GM12878 (cell line): ENCODE data around the gene SHPK. TPM values are rescaled to one million over a fixed set of nuclear protein-coding genes. Genes with fewer than 3 reads are reported as not detected.

Source experiments
- ATAC-seq: fragments of 200-7000 bp; cut with Tn5 transposase; 3 replicates; pipeline ENCODE4 v1.9.1; 2020; ENCODE audit warnings: mild to moderate bottlenecking, moderate library complexity
- BruUV-seq: library from RNA; stranded (reverse); fragments of 400-500 nt; replicated peaks from 2 replicates; lab custom pipeline; 2021; lab: Mats Ljungman, UMichigan
- CTCF ChIA-PET: fragments of 300-600 bp; sonication (Branson Sonifier 250); formaldehyde crosslinking; extraction: SDS; loops from one replicate; lab custom pipeline; 2021; ENCODE audit warnings: inconsistent platforms; lab: Yijun Ruan, JAX
- POLR2A ChIA-PET: fragments of 350-600 bp; formaldehyde crosslinking; extraction: SDS; loops from one replicate; lab custom pipeline; 2021; ENCODE audit warnings: inconsistent platforms; lab: Charles Lee
- RAD21 ChIA-PET: fragments of 300-600 bp; sonication (Branson Sonifier 250); formaldehyde crosslinking; loops from one replicate; lab custom pipeline; 2023; ENCODE audit warnings: antibody characterized with exemption; ENCODE audit not compliant: unreplicated experiment; lab: Charles Lee
- SMC1A ChIA-PET: fragments of 300-600 bp; sonication (Branson Sonifier 250); formaldehyde crosslinking; loops from one replicate; lab custom pipeline; 2023; ENCODE audit not compliant: unreplicated experiment, uncharacterized antibody; lab: Charles Lee
- DNase-seq: peaks from one replicate; pipeline ENCODE4 v3.0.0-alpha.2; 2011; ENCODE audit warnings: low read depth, low spot score
- FAIRE-seq: peaks from 3 replicates; lab custom pipeline; 2011; peaks lifted over from hg19 to GRCh38; lab: Jason Lieb, UNC
- H2AFZ ChIP-seq: 2 replicates; pipeline ENCODE4 v1.6.0; 2011; ENCODE audit warnings: low read depth, low read length, control low read depth; ENCODE audit not compliant: control insufficient read depth
- H3K27ac ChIP-seq: 2 replicates; pipeline ENCODE4 v1.5.1; 2011; ENCODE audit warnings: control low read depth; ENCODE audit not compliant: control insufficient read depth, insufficient read depth
- H3K27me3 ChIP-seq, 2 experiments: replicated peaks in 1 of 2; 2 replicates each; pipeline versions ENCODE4 v1.6.0 to v1.6.1; 2011; ENCODE audit warnings: low read length in 1 of 2; ENCODE audit not compliant: control insufficient read depth in 2 of 2, insufficient read depth in 2 of 2
- H3K36me3 ChIP-seq, 2 experiments: 2 replicates each; pipeline ENCODE4 v1.5.1; 2011; ENCODE audit warnings: low read length in 1 of 2; ENCODE audit not compliant: control insufficient read depth in 2 of 2, insufficient read depth in 2 of 2
- H3K4me1 ChIP-seq: 2 replicates; pipeline ENCODE4 v1.6.1; 2011; ENCODE audit warnings: mild to moderate bottlenecking, low read length, moderate library complexity, mixed read lengths; ENCODE audit not compliant: control insufficient read depth, insufficient read depth
- H3K4me2 ChIP-seq: 2 replicates; pipeline ENCODE4 v1.6.0; 2011; ENCODE audit warnings: control low read depth; ENCODE audit not compliant: control insufficient read depth, insufficient read depth
- H3K4me3 ChIP-seq: fragments of 200-600 bp; sonication (generic); 2 replicates; pipeline ENCODE4 v1.5.1; 2016
- H3K79me2 ChIP-seq: 2 replicates; pipeline ENCODE4 v1.6.0; 2011; ENCODE audit warnings: low read length; ENCODE audit not compliant: control insufficient read depth, insufficient read depth
- H3K9ac ChIP-seq: 2 replicates; pipeline ENCODE4 v1.8.0; 2011; ENCODE audit warnings: low read length, control low read depth, mixed read lengths; ENCODE audit not compliant: control insufficient read depth, insufficient read depth
- H3K9me3 ChIP-seq: replicated peaks from 3 replicates; pipeline ENCODE4 v1.5.1; 2011; ENCODE audit warnings: mild to moderate bottlenecking, low read length; ENCODE audit not compliant: control insufficient read depth, insufficient read depth
- H4K20me1 ChIP-seq: 2 replicates; pipeline ENCODE4 v1.6.0; 2011; ENCODE audit not compliant: control insufficient read depth, insufficient read depth
- BCL11A ChIP-seq: IDR thresholded peaks from 2 replicates; pipeline ENCODE4 v1.6.1; 2011; ENCODE audit warnings: low read depth, low read length
- CEBPZ ChIP-seq: fragments of 150-350 bp; IDR thresholded peaks from 2 replicates; pipeline ENCODE4 v1.6.1; 2016; ENCODE audit warnings: low read depth, low read length
- CHD1 ChIP-seq: IDR thresholded peaks from 2 replicates; pipeline ENCODE4 v1.6.1; 2012; ENCODE audit warnings: low read depth, low read length, improper control_type of control experiment
- DPF2 ChIP-seq: fragments of 450-650 bp; IDR thresholded peaks from 2 replicates; pipeline ENCODE4 v1.6.1; 2017; ENCODE audit warnings: mild to moderate bottlenecking
- EED ChIP-seq: sonication (generic); IDR thresholded peaks from 2 replicates; pipeline ENCODE4 v1.6.1; 2016; ENCODE audit warnings: antibody characterized with exemption, low read depth
- JUND ChIP-seq: IDR thresholded peaks from 2 replicates; pipeline ENCODE4 v1.6.1; 2012; ENCODE audit warnings: low read depth, mild to moderate bottlenecking, low read length, improper control_type of control experiment, moderate library complexity
- MTA2 ChIP-seq: fragments of 450-650 bp; IDR thresholded peaks from 2 replicates; pipeline ENCODE4 v1.6.1; 2016; ENCODE audit warnings: low read depth, mild to moderate bottlenecking, moderate library complexity
- NBN ChIP-seq: fragments of 450-650 bp; IDR thresholded peaks from 2 replicates; pipeline ENCODE4 v1.6.1; 2016
- SMAD1 ChIP-seq: fragments of 450-650 bp; IDR thresholded peaks from 2 replicates; pipeline ENCODE4 v1.6.1; 2018; ENCODE audit warnings: mild to moderate bottlenecking, low read depth; ENCODE audit not compliant: partially characterized antibody
- SMAD5 ChIP-seq: IDR thresholded peaks from 2 replicates; pipeline ENCODE4 v1.6.1; 2016; ENCODE audit warnings: antibody characterized with exemption, low read depth
- SMARCA5 ChIP-seq: fragments of 450-650 bp; IDR thresholded peaks from 2 replicates; pipeline ENCODE4 v1.6.1; 2017; ENCODE audit warnings: mild to moderate bottlenecking
- SREBF2 ChIP-seq: IDR thresholded peaks from 2 replicates; pipeline ENCODE4 v1.6.1; 2012; ENCODE audit warnings: mild to moderate bottlenecking, low read length
- STAT1 ChIP-seq: fragments of 450-650 bp; conservative IDR thresholded peaks from 2 replicates; pipeline ENCODE4 v1.6.1; 2014; ENCODE audit warnings: antibody characterized with exemption, mild to moderate bottlenecking
- SUZ12 ChIP-seq: fragments of 200-600 bp; sonication (generic); IDR thresholded peaks from one replicate; pipeline ENCODE4 v1.6.1; 2018; ENCODE audit warnings: antibody characterized with exemption, mild to moderate bottlenecking; ENCODE audit not compliant: unreplicated experiment
- TARDBP ChIP-seq: IDR thresholded peaks from 2 replicates; pipeline ENCODE4 v1.6.1; 2016; ENCODE audit warnings: borderline replicate concordance
- TBL1XR1 ChIP-seq: IDR thresholded peaks from 2 replicates; pipeline ENCODE4 v1.6.1; 2012; ENCODE audit warnings: low read depth, low read length, improper control_type of control experiment
- WGBS: methylation state at CpG from one replicate; pipeline ENCODE4 v1.1.6; 2016; ENCODE audit warnings: low lambda C conversion rate; ENCODE audit not compliant: insufficient replicate concordance, insufficient coverage; ENCODE audit errors: missing lambda C conversion rate; 5-methylcytosine and 5-hydroxymethylcytosine counted together
- in situ Hi-C: fragments of 300-500 bp; cut with MboI; formaldehyde crosslinking; loops from 9 replicates; pipeline ENCODE4 v1.14.3; 2018; ENCODE audit warnings: mixed read lengths
- intact Hi-C: fragments of 100-400 bp; cut with micrococcal nuclease; formaldehyde crosslinking; loops from one replicate; pipeline ENCODE4 v1.14.2; 2022; ENCODE audit not compliant: unreplicated experiment
- polyA plus RNA-seq, 11 experiments: library from polyadenylated mRNA; depleted of rRNA in 4 of 11; unstranded in 6 of 11; stranded (reverse) in 5 of 11; fragments of >200 nt; fragmentation: Nextera tagmentation in 4 of 11; fragmentation: Illumina TruSeq in 1 of 11; extraction: Ambion mirVana in 4 of 11; extraction: Trizol in 1 of 11; gene quantifications; 1 replicate in 1 of 11; 2 replicates in 10 of 11; pipeline versions ENCODE4 v1.2.1 to v1.2.3, GENCODE V29; 2011 to 2016; ENCODE audit warnings: inconsistent platforms in 2 of 11, missing spikeins in 2 of 11, low read depth in 1 of 11
- total RNA-seq, 4 experiments: library from RNA; depleted of rRNA in 3 of 4; stranded (reverse); fragments of >200 nt in 3 of 4; fragmentation: Illumina TruSeq in 1 of 4; extraction: Trizol in 1 of 4; gene quantifications; 2 replicates each; pipeline versions ENCODE4 v1.2.1 to v1.2.3, GENCODE V29; 2013 to 2021

SHPK gene
- total and polyA plus RNA-seq, 10 of the 15 experiments (the other 5 are each of a cell fraction or from before 2014, with no cell fraction given): 1.7 to 16.6 (median 12.9) TPM

GRCh38 chr17:3609689-3610088, 26.4 kb downstream of the SHPK start:
- H3K36me3 ChIP-seq: peaks cover 7 to 16% of the 10 kb centered on the region in 2 experiments; a peak in 3 of 4 replicates
- in situ Hi-C loops: no loop called here
- no peak overlapping the region for H2AFZ ChIP-seq
- no peaks in the 10 kb centered on the region for H4K20me1 ChIP-seq
- H3K4me1 ChIP-seq: no peaks in the 10 kb centered on the region
- H3K9ac ChIP-seq: no peak overlapping the region
- ChIA-PET POLR2A (no interaction called here), CTCF (no interaction called here), RAD21 (no interaction called here), SMC1A (no interaction called here)
- no peaks in the 10 kb centered on the region for H3K79me2 ChIP-seq
- H3K27ac ChIP-seq: no peak overlapping the region
- WGBS: 92% methylated on average over 10 of the region's 10 CpGs
- no peak overlapping the region for H3K4me2 ChIP-seq
- H3K4me3 ChIP-seq: no peak overlapping the region
- BruUV-seq: no TSS peak
- intact Hi-C loops: no loop called here
- H3K27me3 ChIP-seq: no peaks in the 10 kb centered on the region; a peak in 1 of 4 replicates
- no peak for DNase-seq
- FAIRE-seq: no peak
- no peaks in the 10 kb centered on the region for H3K9me3 ChIP-seq
- no peak for ATAC-seq
- TF ChIP-seq SUZ12 (no peak), TARDBP (no peak), NBN (no peak)

- no peaks in the 10 kb centered on the region for H3K9me3 ChIP-seq
- H3K79me2 ChIP-seq: no peaks in the 10 kb centered on the region
- no peak overlapping the region for H3K4me3 ChIP-seq
- ChIA-PET CTCF (interaction anchor here (0.6 to 2.9 kb wide), 13 partner anchors 10 to 444 kb away, joined by 3 to 14 read pairs (median 6); partner anchors contain the start of gene HASPIN), SMC1A (interaction anchor here (2.6 kb wide), 1 partner anchor 48 kb away, joined by 10 read pairs; no protein-coding TSS in a partner anchor), POLR2A (no interaction called here), RAD21 (interaction anchor here (0.6 to 1.8 kb wide), 2 partner anchors 27 to 45 kb away, joined by 4 to 6 read pairs; no protein-coding TSS in a partner anchor)
- 96% methylated on average over 4 of the region's 4 CpGs for WGBS
- H3K4me2 ChIP-seq: no peak overlapping the region
- H2AFZ ChIP-seq: no peak overlapping the region
- intact Hi-C loops (loop anchor here (2.0 kb wide), 2 partner anchors 43 to 133 kb away; no protein-coding TSS in a partner anchor), in situ Hi-C loops (no loop called here)
- DNase-seq (no peak), ATAC-seq (no peak), FAIRE-seq (no peak)
- H3K36me3 ChIP-seq: no peaks in the 10 kb centered on the region; a peak in 1 of 4 replicates
- BruUV-seq: no TSS peak
- H3K9ac ChIP-seq: no peak overlapping the region
- H3K27me3 ChIP-seq: no peaks in the 10 kb centered on the region
- H3K27ac ChIP-seq: no peak overlapping the region
- H4K20me1 ChIP-seq: no peaks in the 10 kb centered on the region
- no peaks in the 10 kb centered on the region for H3K4me1 ChIP-seq
- TF ChIP-seq SREBF2 (no peak), EED (no peak), SMAD1 (no peak), STAT1 (no peak), CEBPZ (no peak), MTA2 (no peak), JUND (no peak), TBL1XR1 (no peak), CHD1 (no peak), DPF2 (no peak), SMAD5 (no peak), SMARCA5 (no peak), BCL11A (no peak)
Observed at GRCh38 chr17:3603870-3604259, 32.2 kb downstream of the SHPK start.
